GM21717 (cell line): Measurements from ENCODE around the gene C16orf87.

Experiments
- ATAC-seq: cut with Tn5 transposase; IDR thresholded peaks from one replicate; pipeline ENCODE4 v1.9.1; 2021; ENCODE audit warnings: mild to moderate bottlenecking, moderate library complexity; ENCODE audit not compliant: unreplicated experiment

The C16orf87 gene

DNA sequence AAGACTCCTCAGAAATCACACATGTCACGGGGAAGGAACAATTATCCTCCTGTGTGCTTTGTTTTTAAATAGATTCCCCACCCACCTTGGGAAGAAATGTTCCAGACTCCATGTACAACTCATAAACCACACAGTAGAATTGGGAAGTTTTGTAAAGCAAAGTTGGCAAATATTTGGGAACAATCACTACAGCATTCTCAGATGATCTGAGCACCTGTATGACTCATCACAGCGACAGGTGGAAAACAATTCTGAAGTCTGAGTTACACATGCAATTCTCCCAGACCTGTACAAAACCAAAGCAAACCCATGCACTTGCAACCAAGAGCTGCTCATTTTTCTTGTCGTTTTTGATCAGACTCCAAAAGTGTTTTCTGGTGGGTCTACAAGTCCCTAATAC, 68.4 kb downstream of the C16orf87 start:
- ATAC-seq: no peak

DNA sequence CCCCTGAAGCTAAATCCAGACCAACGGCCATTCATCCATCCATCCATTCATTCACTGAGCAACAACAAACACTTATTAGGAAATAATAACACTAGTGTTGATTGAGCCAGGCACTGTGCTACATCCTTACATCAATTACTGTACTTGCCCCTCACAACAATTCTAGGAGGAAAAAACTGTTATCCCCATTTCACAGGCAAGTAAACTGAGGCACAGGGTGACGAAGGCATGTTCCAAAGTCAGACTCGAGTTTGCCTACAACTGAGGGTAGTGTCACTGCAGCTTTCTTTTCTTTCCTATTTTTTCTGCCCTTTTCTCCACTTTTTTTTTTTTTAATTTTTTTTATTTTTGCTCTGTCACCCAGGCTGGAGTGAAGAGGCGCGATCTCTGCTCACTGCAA, 71.7 kb downstream of the C16orf87 start:
- no peak for ATAC-seq

GRCh38 chr16:46757339-46758050, 73.5 kb downstream of the C16orf87 start:
- no peak for ATAC-seq

- no peak for ATAC-seq
These were observed 74.2 kb downstream of the C16orf87 start for GRCh38 chr16:46756772-46757171.

GRCh38 chr16:46753015-46753414, 78.0 kb downstream of the C16orf87 start:
- ATAC-seq: no peak

DNA sequence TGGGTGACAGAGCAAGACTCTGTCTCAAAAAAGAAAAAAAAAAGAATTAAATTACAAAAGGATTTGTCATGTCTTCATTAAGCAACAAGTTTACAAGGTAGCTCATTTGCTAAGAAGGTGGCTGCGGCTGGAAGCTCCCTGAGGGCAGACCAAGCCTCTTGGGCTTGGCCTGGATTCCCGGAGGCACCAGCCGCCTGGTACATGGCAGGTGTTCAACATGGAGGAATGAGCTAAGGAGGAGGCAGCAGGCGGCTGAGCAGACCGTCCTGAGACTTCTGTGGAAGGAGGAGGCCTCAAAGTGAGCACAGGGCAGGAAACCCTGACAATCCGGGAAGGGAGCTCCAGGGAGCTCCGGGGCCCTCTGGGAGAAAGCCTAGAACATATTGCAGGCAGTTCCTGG, 79.6 kb downstream of the C16orf87 start:
- no peak for ATAC-seq

DNA sequence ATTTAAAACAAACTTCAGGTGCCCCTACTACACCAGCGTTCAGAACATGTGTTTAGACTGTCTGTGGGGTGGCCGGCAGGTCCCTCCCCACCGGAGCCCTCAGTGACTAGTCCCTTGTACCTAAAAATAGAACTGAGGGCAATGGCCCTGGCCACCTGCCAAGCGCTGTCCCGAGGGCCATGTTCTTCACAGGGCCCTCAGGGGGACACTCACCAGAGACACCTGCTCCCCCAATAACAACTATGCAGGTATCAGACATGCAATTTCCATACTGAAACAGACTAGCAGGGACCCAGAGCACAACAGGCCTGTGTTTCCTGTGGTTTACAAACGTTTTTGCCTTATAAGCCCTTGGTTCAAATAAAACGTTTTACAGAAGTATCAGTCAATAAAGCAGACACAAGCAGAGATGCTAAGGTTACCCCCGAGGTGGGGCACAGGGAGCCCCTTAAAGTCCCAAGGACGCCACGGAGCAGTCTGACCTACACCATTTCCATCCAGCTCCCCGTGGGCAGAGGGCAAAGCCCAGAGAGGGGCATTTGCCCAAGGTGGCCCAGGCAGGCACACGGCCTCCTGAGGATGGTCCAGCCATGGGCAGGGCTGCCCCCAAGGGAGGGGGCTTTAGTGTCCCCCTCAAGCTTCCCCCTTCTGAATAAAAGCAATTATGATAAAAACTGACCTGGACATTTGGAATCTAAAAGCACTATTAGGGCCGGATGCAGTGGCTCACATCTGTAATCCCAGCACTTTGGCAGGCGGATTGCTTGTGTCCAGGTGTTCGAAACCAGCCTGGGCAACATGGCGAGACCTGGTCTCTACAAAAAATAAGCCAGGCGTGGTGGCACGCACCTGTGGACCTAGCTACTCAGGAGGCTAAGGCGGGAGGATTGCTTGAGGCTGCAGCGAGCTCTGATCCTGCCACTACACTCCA, 81.9 kb downstream of the C16orf87 start:
- no peak for ATAC-seq

GRCh38 chr16:46747777-46748651, 83.0 kb downstream of the C16orf87 start, which contains the start of gene MYLK3:
MYLK3 (minus strand) TSS chr16:46748344; CDS start chr16:46748193, 151 bp downstream.
- ATAC-seq: no peak

DNA sequence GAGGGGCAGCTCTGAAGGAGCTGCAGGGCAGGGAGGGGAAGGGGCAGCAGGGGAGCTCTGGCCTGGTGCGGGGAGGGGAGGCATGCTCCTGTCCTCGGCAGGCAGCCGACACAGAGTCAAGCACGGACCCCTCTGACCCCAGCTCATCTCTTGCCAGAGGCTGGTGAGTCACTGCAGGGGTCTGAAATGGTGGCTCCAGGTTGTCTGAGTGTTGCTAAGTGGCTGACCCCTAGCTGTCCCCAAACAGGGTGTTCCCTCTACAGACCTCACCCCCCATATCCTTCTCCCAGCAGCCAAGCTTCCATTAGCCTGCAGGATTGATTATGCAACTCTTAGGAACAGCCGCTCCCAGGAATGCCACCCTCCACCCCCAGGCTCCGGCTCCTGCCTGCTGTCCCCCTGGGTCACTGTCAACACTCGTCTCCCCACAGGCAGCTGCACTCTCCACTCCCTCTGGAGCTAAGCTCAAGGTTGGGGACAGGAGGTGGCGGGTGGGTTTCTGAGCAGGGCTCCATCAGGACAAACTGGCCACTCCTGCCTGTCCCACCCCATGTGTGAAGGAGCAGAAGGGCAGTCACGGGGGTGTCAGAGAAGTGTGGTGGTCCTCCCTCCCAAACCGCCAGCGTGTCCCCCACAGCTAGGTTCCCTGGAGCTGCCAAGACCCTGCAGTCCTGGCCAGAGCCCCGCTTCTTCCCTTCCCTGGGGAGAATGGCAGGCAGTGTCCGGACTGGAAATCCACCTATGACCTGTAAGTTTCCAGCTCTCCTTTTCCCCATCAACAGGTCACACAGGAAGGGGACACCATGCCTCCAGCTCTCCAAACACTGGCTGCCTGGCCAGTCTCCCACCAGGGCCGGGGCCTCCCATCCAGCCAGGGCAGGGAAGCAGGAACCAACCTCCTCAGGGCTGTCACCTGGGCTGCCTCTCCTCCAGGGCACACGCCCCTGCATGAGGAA, 83.9 kb downstream of the C16orf87 start:
- no peak for ATAC-seq
